ENCODE results near the gene DCAF10. TPM values are rescaled to one million over a fixed set of nuclear protein-coding genes. Genes with fewer than 3 reads are reported as not detected.
"Not testable (repeated sequence)": the region's sequence is repeated elsewhere in the genome, so short reads cannot be mapped to it uniquely, and the experiment has no call there.

The DCAF10 gene
- polyA plus RNA-seq, 3 donors = 12.4 to 17.2 (median 14.7) TPM

DNA sequence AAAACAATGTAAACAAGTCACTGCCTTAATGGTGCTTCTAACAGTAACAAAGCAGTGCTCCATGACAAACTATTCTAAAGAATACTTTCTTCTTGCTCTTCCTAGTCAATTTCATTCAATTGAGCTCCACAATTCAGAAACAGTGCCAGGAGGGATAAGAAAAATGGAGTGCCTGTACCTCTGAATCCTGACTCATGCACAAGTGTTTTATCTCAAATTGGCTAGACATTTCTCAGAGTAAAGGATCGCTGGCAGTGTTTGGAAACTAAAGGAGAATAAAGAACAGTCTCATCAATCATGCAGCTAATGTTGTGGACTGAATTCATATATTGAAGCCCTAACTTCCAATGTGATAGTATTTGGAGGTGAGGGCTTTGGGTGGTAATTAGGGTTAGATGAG is 75.8 kb downstream of the DCAF10 start:
- Histone ChIP-seq H3K9me3 (replicated peaks in 1 of 2; ENCODE audit: control insufficient read depth in 1 of 2, insufficient read depth in 1 of 2, low read length in 2 of 2) (peaks cover 4 to 5% of the 10 kb centered on the region in 2 donors), H2AFZ (ENCODE audit: insufficient read depth, low read depth, low read length, poor library complexity, severe bottlenecking) (no peak overlapping the region), H3K4me3 (replicated peaks in 1 of 3; ENCODE audit: low read depth in 2 of 3, low read length in 3 of 3) (no peak overlapping the region), H3K79me2 (ENCODE audit: insufficient read depth, low read length) (no peaks in the 10 kb centered on the region), H3K9ac (ENCODE audit: insufficient read depth, low read length, poor library complexity, severe bottlenecking) (no peak overlapping the region), H4K20me1 (ENCODE audit: insufficient read depth, low read length) (no peaks in the 10 kb centered on the region), H3K36me3 (replicated peaks in 1 of 2; ENCODE audit: control insufficient read depth in 1 of 2, insufficient read depth in 2 of 2, low read length in 2 of 2) (peaks cover 4 to 43% of the 10 kb centered on the region in 2 donors), H3K4me1 (ENCODE audit: control insufficient read depth in 1 of 2, insufficient read depth in 2 of 2, low read length in 2 of 2) (no peaks in the 10 kb centered on the region), H3K27me3 (ENCODE audit: control insufficient read depth in 2 of 2, insufficient read depth in 2 of 2, low read length in 2 of 2) (no peaks in the 10 kb centered on the region), H3K27ac (ENCODE audit: low read depth in 1 of 2, low read length in 2 of 2) (no peak overlapping the region), H3K4me2 (replicated peaks; ENCODE audit: extremely low read depth, low read length, poor library complexity, severe bottlenecking) (no peak overlapping the region)
- DNase-seq = no peak
- Mint-ChIP-seq H3K27ac (no peak overlapping the region), H3K27me3 (ENCODE audit: low read depth in 3 of 3) (peaks cover 0 to 2% (median 0%) of the 10 kb centered on the region in 3 donors), H3K36me3 (peaks cover 22 to 33% of the 10 kb centered on the region in 2 donors), H3K9me3 (peaks cover 0 to 8% (median 5%) of the 10 kb centered on the region in 7 donors), H3K4me3 (no peak overlapping the region), H3K4me1 (no peaks in the 10 kb centered on the region)
- intact Hi-C loops (cut with micrococcal nuclease) = no loop called here
- TF ChIP-seq CTCF (IDR thresholded peaks at IDR 0.05) = no peak
- WGBS (ENCODE audit: insufficient coverage) = 100% methylated on average over 1 of the region's 1 CpG

DNA sequence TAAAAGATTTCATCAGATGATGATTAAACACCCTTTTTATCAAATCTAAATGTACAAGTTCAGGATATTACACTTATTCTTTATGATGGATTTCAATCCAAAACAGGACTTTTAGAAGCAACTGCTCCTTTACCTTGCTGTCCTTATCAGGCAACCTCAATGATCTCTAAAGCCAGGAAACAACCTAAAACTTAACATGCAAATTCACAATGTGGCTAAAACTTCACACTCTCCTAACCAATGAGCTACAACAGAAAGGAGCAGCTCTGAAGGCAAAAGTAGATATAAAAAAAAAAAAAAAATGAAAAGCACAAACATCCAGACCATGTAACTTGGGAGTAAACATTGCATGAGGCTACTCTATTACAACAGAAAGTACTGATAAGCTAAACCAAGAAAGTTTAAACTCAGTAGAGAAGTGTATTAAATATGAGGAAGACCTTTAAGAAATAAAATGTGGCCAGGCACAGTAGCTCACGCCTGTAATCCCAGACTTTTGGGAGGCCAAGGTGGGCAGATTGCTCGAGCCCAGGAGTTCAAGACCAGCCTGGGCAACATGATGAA is 80.4 kb downstream of the DCAF10 start:
- Histone ChIP-seq H3K4me1 (ENCODE audit: control insufficient read depth in 1 of 2, insufficient read depth in 2 of 2, low read length in 2 of 2) (no peaks in the 10 kb centered on the region), H3K27me3 (ENCODE audit: control insufficient read depth in 2 of 2, insufficient read depth in 2 of 2, low read length in 2 of 2) (no peaks in the 10 kb centered on the region), H3K9ac (ENCODE audit: insufficient read depth, low read length, poor library complexity, severe bottlenecking) (no peak overlapping the region), H2AFZ (ENCODE audit: insufficient read depth, low read depth, low read length, poor library complexity, severe bottlenecking) (no peak overlapping the region), H4K20me1 (ENCODE audit: insufficient read depth, low read length) (no peaks in the 10 kb centered on the region), H3K79me2 (ENCODE audit: insufficient read depth, low read length) (peaks cover 4% of the 10 kb centered on the region), H3K4me3 (replicated peaks in 1 of 3; ENCODE audit: low read depth in 2 of 3, low read length in 3 of 3) (no peak overlapping the region), H3K9me3 (replicated peaks in 1 of 2; ENCODE audit: control insufficient read depth in 1 of 2, insufficient read depth in 1 of 2, low read length in 2 of 2) (peaks cover 4 to 5% of the 10 kb centered on the region in 2 donors), H3K27ac (ENCODE audit: low read depth in 1 of 2, low read length in 2 of 2) (no peak overlapping the region), H3K4me2 (replicated peaks; ENCODE audit: extremely low read depth, low read length, poor library complexity, severe bottlenecking) (no peak overlapping the region), H3K36me3 (replicated peaks in 1 of 2; ENCODE audit: control insufficient read depth in 1 of 2, insufficient read depth in 2 of 2, low read length in 2 of 2) (peaks cover 4 to 54% of the 10 kb centered on the region in 2 donors)
- peaks cover 2 to 8% (median 5%) of the 10 kb centered on the region in 7 donors for H3K9me3 Mint-ChIP-seq
- H3K4me3 Mint-ChIP-seq = no peak overlapping the region
- H3K36me3 Mint-ChIP-seq = peaks cover 26 to 48% of the 10 kb centered on the region in 2 donors
- TF ChIP-seq CTCF (IDR thresholded peaks at IDR 0.05) = no peak
- WGBS (ENCODE audit: insufficient coverage) = 90% methylated on average over 2 of the region's 2 CpGs
- peaks cover 0 to 3% (median 0%) of the 10 kb centered on the region in 3 donors for H3K27me3 Mint-ChIP-seq (ENCODE audit: low read depth in 3 of 3)
- no peak for DNase-seq
- H3K27ac Mint-ChIP-seq = no peak overlapping the region
- intact Hi-C loops (cut with micrococcal nuclease) = no loop called here
- H3K4me1 Mint-ChIP-seq = no peaks in the 10 kb centered on the region

- peaks cover 8 to 34% of the 10 kb centered on the region in 2 donors for H3K36me3 ChIP-seq (replicated peaks in 1 of 2; ENCODE audit: control insufficient read depth in 1 of 2, insufficient read depth in 2 of 2, low read length in 2 of 2)
- intact Hi-C loops (cut with micrococcal nuclease); H3K27me3 ChIP-seq (ENCODE audit: control insufficient read depth in 2 of 2, insufficient read depth in 2 of 2, low read length in 2 of 2); H3K4me2 ChIP-seq (replicated peaks; ENCODE audit: extremely low read depth, low read length, poor library complexity, severe bottlenecking); H3K4me1 ChIP-seq (ENCODE audit: control insufficient read depth in 1 of 2, insufficient read depth in 2 of 2, low read length in 2 of 2); H3K4me3 ChIP-seq (replicated peaks in 1 of 3; ENCODE audit: low read depth in 2 of 3, low read length in 3 of 3); H3K9me3 Mint-ChIP-seq; H3K9me3 ChIP-seq (replicated peaks in 1 of 2; ENCODE audit: control insufficient read depth in 1 of 2, insufficient read depth in 1 of 2, low read length in 2 of 2); H3K9ac ChIP-seq (ENCODE audit: insufficient read depth, low read length, poor library complexity, severe bottlenecking); H3K27me3 Mint-ChIP-seq (ENCODE audit: low read depth in 3 of 3); H3K27ac ChIP-seq (ENCODE audit: low read depth in 1 of 2, low read length in 2 of 2); H3K4me3 Mint-ChIP-seq; H2AFZ ChIP-seq (ENCODE audit: insufficient read depth, low read depth, low read length, poor library complexity, severe bottlenecking): not testable (repeated sequence)
- H4K20me1 ChIP-seq (ENCODE audit: insufficient read depth, low read length) = peaks cover 17% of the 10 kb centered on the region
- Mint-ChIP-seq H3K36me3 (peaks cover 25 to 30% of the 10 kb centered on the region in 2 donors), H3K27ac (peak overlapping the region in 2 of 7 donors; percentile 43 to 77), H3K4me1 (peaks cover 14% of the 10 kb centered on the region)
- DNase-seq = peak in 2 of 3 donors; percentile 30 to 31
- H3K79me2 ChIP-seq (ENCODE audit: insufficient read depth, low read length) = peaks cover 14% of the 10 kb centered on the region
- WGBS (ENCODE audit: insufficient coverage) = 58% methylated on average over 2 of the region's 11 CpGs
Observed at GRCh38 chr9:37887977-37888583, 87.5 kb downstream of the DCAF10 start.
